ENCODE data around the gene PTF1A.

GRCh38 chr10:23191764-23192711 lies at the start of gene PTF1A:
- TF ChIP-seq CTCF (IDR thresholded peaks at IDR 0.05; ENCODE audit: low read depth, low read length) = no peak
- TF ChIP-seq EZH2phosphoT487 (IDR thresholded peaks at IDR 0.05; ENCODE audit: low read depth) = no peak
